ENCODE measurements around the gene CTBP1. TPM values are rescaled to one million over a fixed set of nuclear protein-coding genes. Genes with fewer than 3 reads are reported as not detected.

The CTBP1 gene
- total RNA-seq, 1 experiment from 2014 or later: 136 TPM

GRCh38 chr4:1251773-1252066, 2.8 kb upstream of the CTBP1 start:
- Histone ChIP-seq H2AFZ (ENCODE audit: low read length) (no peak overlapping the region), H3K4me2 (ENCODE audit: insufficient read depth, insufficient read length, low read length) (no peak overlapping the region), H3K27ac (ENCODE audit: insufficient read length, low read depth, low read length) (no peak overlapping the region), H4K20me1 (ENCODE audit: control insufficient read depth, insufficient read depth, insufficient read length) (no peaks in the 10 kb centered on the region), H3T11ph (ENCODE audit: low read length) (no peak overlapping the region), H3K79me1 (ENCODE audit: insufficient read depth, low read depth, low read length, poor library complexity, severe bottlenecking) (no peaks in the 10 kb centered on the region), H2AK5ac (ENCODE audit: insufficient read length, low read length) (no peak overlapping the region), H3K18ac (ENCODE audit: insufficient read length, low read depth, low read length) (no peak overlapping the region), H3K56ac (ENCODE audit: insufficient read length, low read depth, low read length) (no peak overlapping the region), H2BK12ac (ENCODE audit: insufficient read length, low read depth, low read length) (no peak overlapping the region), H2BK15ac (ENCODE audit: low read depth, low read length) (no peak overlapping the region), H3K79me2 (ENCODE audit: insufficient read depth, low read length) (peaks cover 8% of the 10 kb centered on the region; the same call in 1 of the 2 replicates), H2BK20ac (ENCODE audit: low read depth, low read length, poor library complexity, severe bottlenecking) (no peak overlapping the region), H3K9me3 (ENCODE audit: control insufficient read depth, low read depth, low read length) (peaks cover 38% of the 10 kb centered on the region), H4K5ac (ENCODE audit: insufficient read length, low read depth, low read length) (no peak overlapping the region), H2BK5ac (ENCODE audit: insufficient read length, low read length) (no peak overlapping the region), H4K8ac (replicated peaks; ENCODE audit: insufficient read length, low read depth, low read length) (no peak overlapping the region), H2BK120ac (ENCODE audit: low read depth, low read length, poor library complexity, severe bottlenecking) (no peak overlapping the region), H4K91ac (ENCODE audit: insufficient read length, low read depth, low read length) (no peak overlapping the region), H3K4ac (ENCODE audit: low read depth, low read length) (no peak overlapping the region), H3K27me3 (ENCODE audit: insufficient read depth, low read length) (no peaks in the 10 kb centered on the region), H3K4me1 (ENCODE audit: insufficient read depth, low read length) (no peaks in the 10 kb centered on the region), H3K14ac (ENCODE audit: insufficient read depth, low read length) (no peak overlapping the region), H3K23me2 (ENCODE audit: insufficient read length, low read depth, low read length, poor library complexity, severe bottlenecking) (peaks cover 7% of the 10 kb centered on the region), H3K9ac (ENCODE audit: extremely low read depth, insufficient read length, low read length) (no peak overlapping the region), H3K23ac (ENCODE audit: insufficient read length, low read depth, low read length) (no peak overlapping the region)
- Mint-ChIP-seq H3K36me3 (ENCODE audit: insufficient read depth in 1 of 3, low read depth in 3 of 3) (peaks cover 43 to 50% (median 44%) of the 10 kb centered on the region in 3 experiments), H3K4me1 (peaks cover 5% of the 10 kb centered on the region in 2 experiments; a peak in 3 of 4 replicates), H3K9me3 (peaks cover 65 to 69% of the 10 kb centered on the region in 2 experiments), H3K4me3 (no peak overlapping the region; a peak in 1 of 5 replicates), H3K27me3 (ENCODE audit: low read depth) (peaks cover 48% of the 10 kb centered on the region), H3K27ac (no peak overlapping the region)
- DNase-seq: no peak
- WGBS (ENCODE audit: extremely low coverage, insufficient read length, low lambda C conversion rate): no CpG with 5 or more reads among the region's 11 CpGs
- no peak for TF ChIP-seq CTCF (conservative IDR thresholded peaks at IDR 0.05)

All from H9 (cell line).